Keratinocyte (primary cell): ENCODE results near the gene IGHMBP2. TPM values are rescaled to one million over a fixed set of nuclear protein-coding genes. Genes with fewer than 3 reads are reported as not detected.

Source experiments
- DNase-seq: peaks from one replicate; pipeline ENCODE4 v3.0.0-alpha.2; 2011; ENCODE audit warnings: low read depth, missing footprints, low spot score
- FAIRE-seq: peaks from 2 replicates; lab custom pipeline; 2011; peaks lifted over from hg19 to GRCh38; lab: Jason Lieb, UNC
- H2AFZ ChIP-seq: 2 replicates; pipeline ENCODE4 v1.6.0; 2012; ENCODE audit warnings: low read length, control low read depth, inconsistent platforms; ENCODE audit not compliant: control insufficient read depth
- H3K27ac ChIP-seq: 2 replicates; pipeline ENCODE4 v1.5.1; 2011; ENCODE audit warnings: low read length; ENCODE audit not compliant: control insufficient read depth, insufficient read depth
- H3K27me3 ChIP-seq: 3 replicates; pipeline ENCODE4 v1.6.0; 2011; ENCODE audit warnings: low read length; ENCODE audit not compliant: control insufficient read depth, insufficient read depth; ENCODE audit errors: extremely low read depth
- H3K36me3 ChIP-seq, 2 experiments: 2 replicates in 1 of 2; 3 replicates in 1 of 2; pipeline ENCODE4 v1.5.1; 2011; ENCODE audit warnings: low read length in 2 of 2, mild to moderate bottlenecking in 1 of 2; ENCODE audit not compliant: control insufficient read depth in 2 of 2, insufficient read depth in 2 of 2; ENCODE audit errors: extremely low read depth in 1 of 2
- H3K4me1 ChIP-seq: 3 replicates; pipeline ENCODE4 v1.5.1; 2011; ENCODE audit warnings: low read length; ENCODE audit not compliant: control insufficient read depth, insufficient read depth; ENCODE audit errors: extremely low read depth
- H3K4me2 ChIP-seq: 3 replicates; pipeline ENCODE4 v1.6.0; 2011; ENCODE audit warnings: low read depth, low read length; ENCODE audit not compliant: control insufficient read depth, insufficient read depth; ENCODE audit errors: extremely low read depth
- H3K4me3 ChIP-seq, 3 experiments: fragments of 200-600 bp in 1 of 3; sonication (generic) in 1 of 3; 2 replicates in 2 of 3; 3 replicates in 1 of 3; pipeline ENCODE4 v1.5.1; 2011 to 2016; ENCODE audit warnings: low read length in 3 of 3, mild to moderate bottlenecking in 3 of 3, control low read depth in 2 of 3, inconsistent platforms in 1 of 3, low read depth in 1 of 3, mixed read lengths in 1 of 3, mixed run types in 1 of 3, moderate library complexity in 1 of 3; ENCODE audit not compliant: control insufficient read depth in 2 of 3, insufficient read depth in 2 of 3; ENCODE audit errors: extremely low read depth in 1 of 3
- H3K79me2 ChIP-seq: 2 replicates; pipeline ENCODE4 v1.6.0; 2012; ENCODE audit warnings: low read length; ENCODE audit not compliant: control insufficient read depth, insufficient read depth
- H3K9ac ChIP-seq: 3 replicates; pipeline ENCODE4 v1.6.0; 2011; ENCODE audit warnings: low read length; ENCODE audit not compliant: control insufficient read depth, insufficient read depth; ENCODE audit errors: extremely low read depth
- H3K9me1 ChIP-seq: 3 replicates; pipeline ENCODE4 v1.6.0; 2011; ENCODE audit warnings: low read length; ENCODE audit not compliant: control insufficient read depth, insufficient read depth; ENCODE audit errors: extremely low read depth
- H3K9me3 ChIP-seq: 2 replicates; pipeline ENCODE4 v1.5.1; 2012; ENCODE audit warnings: low read depth, low read length; ENCODE audit not compliant: control insufficient read depth
- H4K20me1 ChIP-seq: 3 replicates; pipeline ENCODE4 v1.6.0; 2011; ENCODE audit warnings: low read length; ENCODE audit not compliant: control insufficient read depth, insufficient read depth; ENCODE audit errors: extremely low read depth
- CTCF ChIP-seq, 3 experiments: IDR thresholded peaks in 1 of 3; conservative IDR thresholded peaks in 1 of 3; optimal IDR thresholded peaks in 1 of 3; 2 replicates in 2 of 3; 3 replicates in 1 of 3; pipeline versions ENCODE3 to v1.5.1; 2011; ENCODE audit warnings: low read length in 3 of 3, mild to moderate bottlenecking in 3 of 3, moderate library complexity in 2 of 3, control low read depth in 1 of 3, inconsistent platforms in 1 of 3; ENCODE audit not compliant: insufficient read depth in 2 of 3; ENCODE audit errors: extremely low read depth in 1 of 3
- EZH2 ChIP-seq: IDR thresholded peaks from one replicate; pipeline ENCODE4 v1.6.1; 2012; ENCODE audit warnings: inconsistent platforms, mild to moderate bottlenecking, low read length, moderate library complexity
- dilution Hi-C: fragments of 300-500 bp; cut with MboI; formaldehyde crosslinking; loops from one replicate; pipeline ENCODE4 v1.7.0; 2020; ENCODE audit warnings: low sequenced_read_pairs; ENCODE audit not compliant: extremely low pct_ligation_motif_present
- polyA plus RNA-seq, 5 experiments: library from polyadenylated mRNA; depleted of rRNA in 3 of 5; stranded (reverse) in 3 of 5; stranded (forward) in 1 of 5; unstranded in 1 of 5; fragments of >200 nt; gene quantifications; 1 replicate in 1 of 5; 2 replicates in 3 of 5; 3 replicates in 1 of 5; pipeline versions ENCODE4 v1.2.1 to v1.2.3, GENCODE V29; 2011 to 2012; ENCODE audit warnings: missing spikeins in 2 of 5, low read depth in 1 of 5, low replicate concordance in 1 of 5

The IGHMBP2 gene
- polyA plus RNA-seq, 1 donor (not counting 4 experiments of a cell fraction or from before 2014, with no cell fraction given), result 10.0 TPM

GRCh38 chr11:68965901-68966853 lies 62.5 kb downstream of the IGHMBP2 start:
- dilution Hi-C loops, result no loop called here
- H3K79me2 ChIP-seq, result no peaks in the 10 kb centered on the region
- no peak overlapping the region for H3K27ac ChIP-seq
- DNase-seq, result no peak
- no peaks in the 10 kb centered on the region for H3K4me1 ChIP-seq
- TF ChIP-seq EZH2 (no peak), CTCF (optimal IDR thresholded peaks at IDR 0.05 in 1 of 3, IDR thresholded peaks at IDR 0.05 in 1 of 3, conservative IDR thresholded peaks at IDR 0.05 in 1 of 3; ENCODE audit: extremely low read depth in 1 of 3, insufficient read depth in 2 of 3, low read length in 3 of 3) (no peak)
- H3K9me3 ChIP-seq, result peaks cover 3% of the 10 kb centered on the region
- no peaks in the 10 kb centered on the region for H3K36me3 ChIP-seq
- H3K4me3 ChIP-seq, result no peak overlapping the region
- no peak overlapping the region for H2AFZ ChIP-seq
- H3K4me2 ChIP-seq, result no peak overlapping the region
- no peaks in the 10 kb centered on the region for H4K20me1 ChIP-seq
- H3K9me1 ChIP-seq, result no peaks in the 10 kb centered on the region
- H3K27me3 ChIP-seq, result peaks cover 9% of the 10 kb centered on the region
- no peak for FAIRE-seq
- no peak overlapping the region for H3K9ac ChIP-seq

GRCh38 chr11:68966894-68967780 lies 63.4 kb downstream of the IGHMBP2 start:
- no peaks in the 10 kb centered on the region for H3K36me3 ChIP-seq
- H2AFZ ChIP-seq, result no peak overlapping the region
- H3K27ac ChIP-seq, result no peak overlapping the region
- H4K20me1 ChIP-seq, result no peaks in the 10 kb centered on the region
- no peak overlapping the region for H3K4me2 ChIP-seq
- H3K79me2 ChIP-seq, result no peaks in the 10 kb centered on the region
- DNase-seq (no peak), FAIRE-seq (no peak)
- dilution Hi-C loops, result no loop called here
- H3K4me1 ChIP-seq, result no peaks in the 10 kb centered on the region
- H3K9me1 ChIP-seq, result no peaks in the 10 kb centered on the region
- H3K9me3 ChIP-seq, result peaks cover 3% of the 10 kb centered on the region
- no peak overlapping the region for H3K4me3 ChIP-seq
- peaks cover 9% of the 10 kb centered on the region for H3K27me3 ChIP-seq
- no peak overlapping the region for H3K9ac ChIP-seq
- TF ChIP-seq EZH2 (no peak), CTCF (optimal IDR thresholded peaks at IDR 0.05 in 1 of 3, IDR thresholded peaks at IDR 0.05 in 1 of 3, conservative IDR thresholded peaks at IDR 0.05 in 1 of 3; ENCODE audit: extremely low read depth in 1 of 3, insufficient read depth in 2 of 3, low read length in 3 of 3) (no peak)
